ENCODE results near the gene SRSF3.

The SRSF3 gene

DNA sequence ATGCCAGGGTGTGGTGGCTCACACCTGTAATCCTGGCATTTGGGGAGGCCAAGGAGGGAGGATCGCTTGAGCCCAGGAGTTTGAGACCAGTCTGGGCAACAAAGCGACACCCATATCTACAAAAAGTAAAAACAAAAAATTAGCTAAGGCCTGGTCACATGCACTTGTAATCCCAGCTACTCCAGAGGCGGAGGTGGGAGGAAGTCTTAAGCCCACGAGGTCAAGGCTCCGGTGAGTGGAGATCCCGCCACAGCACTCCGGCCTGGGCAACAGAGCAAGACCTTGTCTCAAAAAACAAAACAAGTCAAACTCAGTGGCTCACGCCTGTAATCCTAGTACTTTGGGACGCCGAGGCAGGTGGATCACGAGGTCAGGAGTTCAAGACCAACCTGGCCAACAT lies 35.6 kb downstream of the SRSF3 start:
- TF ChIP-seq, protein P1, sequence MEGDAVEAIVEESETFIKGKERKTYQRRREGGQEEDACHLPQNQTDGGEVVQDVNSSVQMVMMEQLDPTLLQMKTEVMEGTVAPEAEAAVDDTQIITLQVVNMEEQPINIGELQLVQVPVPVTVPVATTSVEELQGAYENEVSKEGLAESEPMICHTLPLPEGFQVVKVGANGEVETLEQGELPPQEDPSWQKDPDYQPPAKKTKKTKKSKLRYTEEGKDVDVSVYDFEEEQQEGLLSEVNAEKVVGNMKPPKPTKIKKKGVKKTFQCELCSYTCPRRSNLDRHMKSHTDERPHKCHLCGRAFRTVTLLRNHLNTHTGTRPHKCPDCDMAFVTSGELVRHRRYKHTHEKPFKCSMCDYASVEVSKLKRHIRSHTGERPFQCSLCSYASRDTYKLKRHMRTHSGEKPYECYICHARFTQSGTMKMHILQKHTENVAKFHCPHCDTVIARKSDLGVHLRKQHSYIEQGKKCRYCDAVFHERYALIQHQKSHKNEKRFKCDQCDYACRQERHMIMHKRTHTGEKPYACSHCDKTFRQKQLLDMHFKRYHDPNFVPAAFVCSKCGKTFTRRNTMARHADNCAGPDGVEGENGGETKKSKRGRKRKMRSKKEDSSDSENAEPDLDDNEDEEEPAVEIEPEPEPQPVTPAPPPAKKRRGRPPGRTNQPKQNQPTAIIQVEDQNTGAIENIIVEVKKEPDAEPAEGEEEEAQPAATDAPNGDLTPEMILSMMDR (IDR thresholded peaks at IDR 0.05) = no peak
- Histone ChIP-seq H3K27ac (no peak overlapping the region), H3K4me3 (ENCODE audit: low read depth in 1 of 2, low read length in 1 of 2) (no peak overlapping the region), H3K4me1 (ENCODE audit: control insufficient read depth in 1 of 2, insufficient read depth in 1 of 2, low read depth in 1 of 2, low read length in 1 of 2) (peaks cover 10 to 15% of the 10 kb centered on the region in 2 experiments), H3K27me3 (no peaks in the 10 kb centered on the region), H3K9me3 (no peaks in the 10 kb centered on the region), H3K36me3 (no peaks in the 10 kb centered on the region)

DNA sequence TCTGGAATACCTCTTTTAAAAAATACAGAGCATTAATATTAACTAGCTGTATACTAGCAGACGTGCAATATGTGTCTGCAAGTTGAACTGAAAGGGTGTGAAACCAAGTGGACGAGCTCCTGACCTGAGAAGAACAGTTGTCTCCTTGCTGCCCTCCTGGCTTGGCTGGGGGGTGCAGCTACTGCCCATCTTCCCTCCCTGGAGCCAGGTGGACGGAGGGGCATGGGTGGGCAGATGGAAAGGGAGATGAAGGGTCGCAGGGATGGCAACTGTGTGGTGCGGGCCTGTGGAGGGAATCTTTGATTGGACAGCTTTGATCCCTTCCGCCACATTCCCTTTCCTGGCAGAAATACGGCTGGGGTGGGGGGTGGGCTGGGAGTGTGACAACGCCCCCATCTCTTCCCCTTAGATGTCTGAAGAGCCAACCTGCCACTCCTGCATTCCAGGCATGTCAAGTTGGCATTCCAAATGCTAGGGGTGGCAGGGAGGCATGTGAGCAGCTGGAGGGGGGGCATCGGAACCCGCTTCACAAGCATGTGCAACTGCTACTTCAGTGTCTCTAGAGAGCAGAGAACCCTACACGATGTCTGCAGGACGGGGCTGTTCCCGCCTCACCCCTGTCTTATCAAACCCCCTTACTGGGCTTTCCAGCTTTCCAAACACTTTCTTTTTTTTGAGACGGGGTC lies 37.3 kb downstream of the SRSF3 start:
- H3K4me3 ChIP-seq (ENCODE audit: low read depth in 1 of 2, low read length in 1 of 2) = no peak overlapping the region
- H3K36me3 ChIP-seq = no peaks in the 10 kb centered on the region
- TF ChIP-seq, protein P1 (IDR thresholded peaks at IDR 0.05) = no peak
- H3K4me1 ChIP-seq (ENCODE audit: control insufficient read depth in 1 of 2, insufficient read depth in 1 of 2, low read depth in 1 of 2, low read length in 1 of 2) = peaks cover 6 to 7% of the 10 kb centered on the region in 2 experiments
- no peaks in the 10 kb centered on the region for H3K27me3 ChIP-seq
- H3K27ac ChIP-seq = no peak overlapping the region
- no peaks in the 10 kb centered on the region for H3K9me3 ChIP-seq

DNA sequence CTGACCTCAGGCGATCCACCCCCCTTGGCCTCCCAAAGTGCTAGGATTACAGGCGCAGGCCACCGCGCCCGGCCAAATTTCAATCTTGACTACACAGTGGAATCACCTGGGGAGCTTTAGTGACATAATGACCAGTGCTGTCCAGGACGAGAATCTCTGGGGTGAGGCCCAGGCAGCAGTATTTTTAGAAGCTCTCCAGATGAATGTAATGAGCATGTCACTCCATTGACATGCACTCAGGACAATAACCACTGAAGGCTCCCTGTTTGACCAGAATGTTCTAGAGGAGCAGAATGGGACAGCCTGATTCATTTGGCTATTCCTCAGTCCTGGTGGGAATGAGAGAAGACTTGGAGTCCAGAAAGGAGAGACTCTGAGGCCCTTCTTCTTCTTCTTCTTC lies 39.2 kb downstream of the SRSF3 start:
- Histone ChIP-seq H3K9me3 (no peaks in the 10 kb centered on the region), H3K27ac (no peak overlapping the region)

DNA sequence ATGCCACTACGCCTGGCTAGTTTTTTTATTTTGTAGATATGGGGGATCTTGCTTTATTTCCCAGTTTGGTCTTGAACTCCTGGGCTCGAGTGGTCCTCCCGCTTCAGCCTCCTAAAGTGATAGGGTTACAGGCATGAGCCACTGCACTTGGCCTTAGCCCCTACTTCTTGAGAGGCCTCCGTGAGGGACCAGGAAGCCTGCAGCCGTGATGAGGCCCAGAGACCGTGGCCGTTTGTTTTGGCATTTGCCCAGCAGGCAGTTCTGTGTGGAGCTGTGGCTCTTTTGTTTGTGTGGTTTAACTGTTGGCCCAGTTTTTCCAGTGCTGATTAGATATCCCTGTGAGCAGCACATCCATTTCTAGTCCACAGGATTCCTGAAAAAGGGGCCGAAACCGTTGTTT lies 39.8 kb downstream of the SRSF3 start:
- H3K4me3 ChIP-seq (ENCODE audit: low read depth in 1 of 2, low read length in 1 of 2) = no peak overlapping the region
- H3K27ac ChIP-seq = no peak overlapping the region
- no peaks in the 10 kb centered on the region for H3K27me3 ChIP-seq
- H3K4me1 ChIP-seq (ENCODE audit: control insufficient read depth in 1 of 2, insufficient read depth in 1 of 2, low read depth in 1 of 2, low read length in 1 of 2) = peaks cover 4 to 7% of the 10 kb centered on the region in 2 experiments
- no peaks in the 10 kb centered on the region for H3K36me3 ChIP-seq
- TF ChIP-seq, protein P1 (IDR thresholded peaks at IDR 0.05) = no peak
- no peaks in the 10 kb centered on the region for H3K9me3 ChIP-seq

More for the DNA sequence above, 39.2 kb downstream of the SRSF3 start:
- TF ChIP-seq, protein P1 (IDR thresholded peaks at IDR 0.05) = no peak
- H3K4me1 ChIP-seq (ENCODE audit: control insufficient read depth in 1 of 2, insufficient read depth in 1 of 2, low read depth in 1 of 2, low read length in 1 of 2) = peaks cover 6 to 7% of the 10 kb centered on the region in 2 experiments
- no peaks in the 10 kb centered on the region for H3K27me3 ChIP-seq
- no peaks in the 10 kb centered on the region for H3K36me3 ChIP-seq
- no peak overlapping the region for H3K4me3 ChIP-seq (ENCODE audit: low read depth in 1 of 2, low read length in 1 of 2)

DNA sequence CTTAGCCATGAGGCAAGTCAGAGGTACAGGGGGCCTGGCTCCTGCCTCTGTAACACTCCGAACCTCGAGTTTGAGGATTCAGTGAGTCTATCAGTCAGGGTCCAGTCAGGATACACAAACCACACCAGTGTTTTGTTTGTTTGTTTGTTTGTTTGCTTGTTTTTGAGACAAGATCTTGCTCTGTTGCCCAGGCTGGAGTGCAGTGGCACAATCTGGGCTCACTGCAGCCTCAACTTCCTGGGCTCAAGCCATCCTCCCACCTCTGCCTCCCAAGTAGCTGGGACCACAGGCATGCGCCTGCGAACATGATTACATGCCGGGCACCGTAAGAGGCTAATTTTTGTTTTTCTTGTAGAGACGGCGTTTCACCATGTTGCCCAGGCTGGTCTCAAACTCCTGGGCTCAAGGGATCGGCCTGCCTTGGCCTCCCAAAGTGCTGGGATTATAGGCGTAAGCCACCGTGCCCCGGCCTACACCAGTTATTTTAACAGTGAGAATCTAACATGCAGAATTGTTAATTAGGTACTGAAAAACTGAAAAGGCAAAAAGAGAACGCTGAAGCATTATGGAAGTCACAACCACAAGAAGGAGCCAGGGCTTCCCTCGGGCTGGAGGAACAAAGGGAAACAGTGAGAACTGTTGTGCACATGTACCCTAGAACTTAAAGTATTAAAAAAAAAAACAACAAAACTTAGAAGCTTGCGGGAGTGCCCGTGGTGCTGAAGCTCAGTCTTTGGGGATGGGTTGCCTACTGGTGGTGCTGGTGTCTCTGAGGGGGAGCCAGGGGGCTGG lies 40.4 kb downstream of the SRSF3 start:
- Histone ChIP-seq H3K27ac (no peak overlapping the region), H3K9me3 (no peaks in the 10 kb centered on the region), H3K4me3 (ENCODE audit: low read depth in 1 of 2, low read length in 1 of 2) (no peak overlapping the region), H3K4me1 (ENCODE audit: control insufficient read depth in 1 of 2, insufficient read depth in 1 of 2, low read depth in 1 of 2, low read length in 1 of 2) (peaks cover 0 to under 1% of the 10 kb centered on the region in 2 experiments), H3K27me3 (no peaks in the 10 kb centered on the region), H3K36me3 (no peaks in the 10 kb centered on the region)
- TF ChIP-seq, protein P1 (IDR thresholded peaks at IDR 0.05) = no peak
